SJSA1 (cell line): ENCODE results near the gene FMN1. TPM values are rescaled to one million over a fixed set of nuclear protein-coding genes. Genes with fewer than 3 reads are reported as not detected.

ENCODE experiments used
- DNase-seq, 2 experiments: peaks; one replicate each; pipeline ENCODE4 v3.0.0-alpha.2; 2015 to 2020; ENCODE audit warnings: low spot score in 2 of 2, low read depth in 1 of 2
- H3K27ac ChIP-seq: fragments of 250-450 bp; sonication (Bioruptor Pico); 2 replicates; pipeline ENCODE4 v1.5.1; 2020; ENCODE audit warnings: mild to moderate bottlenecking, moderate library complexity
- H3K27me3 ChIP-seq: fragments of 250-450 bp; sonication (Bioruptor Pico); replicated peaks from 2 replicates; pipeline ENCODE4 v1.5.1; 2020; ENCODE audit warnings: mild to moderate bottlenecking, moderate library complexity
- H3K36me3 ChIP-seq: fragments of 250-450 bp; sonication (Bioruptor Pico); 2 replicates; pipeline ENCODE4 v1.5.1; 2020; ENCODE audit warnings: mild to moderate bottlenecking
- H3K4me1 ChIP-seq: fragments of 250-450 bp; sonication (Bioruptor Pico); replicated peaks from 2 replicates; pipeline ENCODE4 v1.6.1; 2021; ENCODE audit warnings: mild to moderate bottlenecking
- H3K4me3 ChIP-seq: fragments of 250-450 bp; sonication (Bioruptor Pico); 2 replicates; pipeline ENCODE4 v1.5.1; 2020; ENCODE audit warnings: mild to moderate bottlenecking
- H3K9me3 ChIP-seq: fragments of 250-450 bp; sonication (Bioruptor Pico); replicated peaks from 2 replicates; pipeline ENCODE4 v1.5.1; 2020; ENCODE audit warnings: mild to moderate bottlenecking
- total RNA-seq: library from RNA; depleted of rRNA; stranded (reverse); fragments of >200 nt; shearing (Covaris generic); gene quantifications from 2 replicates; pipeline ENCODE4 v1.2.3, GENCODE V29; 2014

The FMN1 gene
- total RNA-seq, 1 experiment from 2014 or later = 2.4 TPM

DNA sequence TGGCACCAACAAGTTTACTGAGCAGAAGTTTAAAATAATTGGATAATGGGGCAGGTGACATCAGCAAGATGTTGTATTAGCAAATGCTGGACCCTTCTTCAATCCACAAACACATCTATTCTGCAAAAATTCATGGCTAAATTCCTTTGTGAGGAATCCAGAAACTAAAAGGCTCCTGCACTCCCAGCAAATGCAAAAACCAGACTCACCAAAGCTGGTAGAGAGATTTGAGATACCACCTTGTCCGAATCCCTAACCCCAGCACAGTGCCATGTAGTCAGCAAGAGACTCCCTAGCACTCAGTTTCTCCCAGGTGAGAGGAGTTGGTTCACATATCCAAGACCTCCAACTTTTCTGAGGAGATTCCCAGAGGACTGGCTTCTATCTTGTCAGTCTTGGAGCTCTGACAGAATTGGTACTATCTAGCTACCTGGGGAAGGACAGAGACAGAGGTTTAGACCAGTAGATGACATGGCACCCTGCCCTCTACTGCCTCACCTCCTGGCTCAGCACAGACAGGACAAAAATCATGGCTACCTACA, 454.9 kb downstream of the FMN1 start:
- no peak for DNase-seq
- Histone ChIP-seq H3K4me1 (no peaks in the 10 kb centered on the region), H3K27me3 (no peaks in the 10 kb centered on the region), H3K27ac (no peak overlapping the region), H3K36me3 (no peaks in the 10 kb centered on the region), H3K9me3 (no peaks in the 10 kb centered on the region), H3K4me3 (no peak overlapping the region)

DNA sequence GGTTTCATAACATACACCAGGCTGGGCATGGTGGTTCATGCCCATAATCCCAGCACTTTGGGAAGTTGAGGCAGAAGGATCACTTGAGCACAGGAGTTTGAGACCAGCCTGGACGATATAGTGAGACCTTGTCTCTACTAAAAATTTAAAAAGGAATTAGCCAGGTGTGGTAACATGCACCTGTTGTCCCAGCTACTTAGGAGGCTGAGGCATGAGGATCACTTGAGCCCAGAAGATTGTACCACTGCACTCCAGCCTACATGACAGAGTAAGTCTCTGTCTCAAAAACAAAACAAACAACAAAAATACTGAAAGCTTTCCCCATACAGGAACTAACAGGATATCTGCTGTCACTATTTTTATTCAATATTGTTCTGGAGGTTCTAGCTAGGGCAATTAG, 455.8 kb downstream of the FMN1 start:
- DNase-seq = no peak

DNA sequence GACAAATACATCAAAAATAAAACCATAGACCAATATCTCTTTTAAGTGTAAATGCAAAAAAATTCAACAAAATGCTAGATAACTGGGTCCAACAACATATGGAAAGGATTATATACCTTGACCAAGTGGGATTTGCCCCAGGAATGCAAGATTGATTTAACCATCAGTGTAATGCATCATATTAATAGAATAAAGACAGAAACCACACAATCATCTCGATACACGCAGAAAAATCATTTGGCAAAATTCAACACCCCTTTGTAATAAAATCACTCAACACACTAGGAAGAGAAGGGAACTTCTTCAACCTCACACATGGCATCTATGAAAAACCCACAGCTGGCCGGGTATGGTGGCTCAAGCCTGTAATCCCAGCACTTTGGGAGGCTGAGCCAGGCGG, 457.2 kb downstream of the FMN1 start:
- Histone ChIP-seq H3K9me3 (no peaks in the 10 kb centered on the region), H3K36me3 (no peaks in the 10 kb centered on the region; the same call in 1 of the 2 replicates), H3K4me1 (peaks cover 15% of the 10 kb centered on the region), H3K27me3 (no peaks in the 10 kb centered on the region), H3K27ac (no peak overlapping the region), H3K4me3 (no peak overlapping the region)
- DNase-seq = no peak

More for the DNA sequence above, 455.8 kb downstream of the FMN1 start:
- no peaks in the 10 kb centered on the region for H3K36me3 ChIP-seq
- no peaks in the 10 kb centered on the region for H3K27me3 ChIP-seq
- H3K27ac ChIP-seq = no peak overlapping the region
- H3K4me1 ChIP-seq = peaks cover 2% of the 10 kb centered on the region; the same call in 1 of the 2 replicates
- no peak overlapping the region for H3K4me3 ChIP-seq
- H3K9me3 ChIP-seq = no peaks in the 10 kb centered on the region

DNA sequence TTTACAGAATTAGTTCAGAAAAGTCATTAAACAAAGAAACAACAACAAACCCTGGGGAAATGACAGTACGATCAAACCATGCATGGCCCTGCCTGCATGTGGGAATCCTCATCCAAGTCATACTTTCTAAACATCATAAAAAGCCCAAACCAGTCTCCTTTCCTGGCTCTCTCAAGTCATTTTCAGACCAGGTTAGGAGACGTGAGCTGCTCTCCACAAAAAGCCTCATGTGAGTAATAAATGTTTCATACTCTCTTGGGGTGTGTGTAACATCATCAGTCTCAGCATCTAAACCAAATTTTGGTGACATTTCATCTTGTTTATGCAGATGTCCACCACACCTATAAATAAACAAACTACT, 457.8 kb downstream of the FMN1 start:
- H3K9me3 ChIP-seq = no peaks in the 10 kb centered on the region
- H3K36me3 ChIP-seq = no peaks in the 10 kb centered on the region; the same call in 1 of the 2 replicates
- DNase-seq = no peak
- H3K27ac ChIP-seq = no peak overlapping the region
- H3K4me3 ChIP-seq = no peak overlapping the region
- peaks cover 19% of the 10 kb centered on the region for H3K4me1 ChIP-seq
- no peaks in the 10 kb centered on the region for H3K27me3 ChIP-seq

DNA sequence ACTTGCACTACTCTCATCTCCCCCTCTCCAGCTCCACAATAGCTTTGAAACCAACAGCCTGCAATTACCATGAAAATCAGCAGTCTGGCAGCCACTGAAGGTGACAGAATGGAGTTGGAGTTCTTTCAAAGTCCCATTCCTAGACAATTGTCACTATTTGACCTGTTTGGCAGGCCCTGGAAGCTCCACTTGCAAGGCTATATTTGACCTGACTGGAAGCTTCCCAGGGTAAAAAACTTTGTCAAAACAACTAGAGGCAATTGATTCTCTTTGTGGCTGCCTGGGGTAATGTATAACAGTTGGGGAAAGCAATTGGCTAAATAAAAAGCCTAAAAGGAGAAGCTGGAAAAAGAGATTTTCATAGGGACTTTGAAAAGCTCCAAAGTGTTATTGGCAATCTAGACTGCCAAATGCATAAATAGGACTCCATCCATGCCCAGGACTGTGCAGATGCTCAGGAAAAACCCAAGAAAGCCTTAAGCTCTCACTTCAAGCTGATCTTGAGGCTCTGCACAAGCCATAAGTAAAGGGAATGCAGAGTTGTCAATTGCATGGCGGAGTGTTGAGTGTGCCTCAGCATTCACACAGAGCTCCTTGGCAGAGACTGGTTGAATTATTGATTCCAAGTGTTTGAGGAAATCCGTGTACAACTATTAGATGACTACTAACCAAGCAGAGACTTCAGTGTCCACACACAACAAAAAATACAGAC, 458.4 kb downstream of the FMN1 start:
- DNase-seq = no peak
- no peak overlapping the region for H3K4me3 ChIP-seq
- no peaks in the 10 kb centered on the region; the same call in 1 of the 2 replicates for H3K36me3 ChIP-seq
- H3K9me3 ChIP-seq = no peaks in the 10 kb centered on the region
- H3K4me1 ChIP-seq = peaks cover 19% of the 10 kb centered on the region
- H3K27me3 ChIP-seq = no peaks in the 10 kb centered on the region
- no peak overlapping the region for H3K27ac ChIP-seq

DNA sequence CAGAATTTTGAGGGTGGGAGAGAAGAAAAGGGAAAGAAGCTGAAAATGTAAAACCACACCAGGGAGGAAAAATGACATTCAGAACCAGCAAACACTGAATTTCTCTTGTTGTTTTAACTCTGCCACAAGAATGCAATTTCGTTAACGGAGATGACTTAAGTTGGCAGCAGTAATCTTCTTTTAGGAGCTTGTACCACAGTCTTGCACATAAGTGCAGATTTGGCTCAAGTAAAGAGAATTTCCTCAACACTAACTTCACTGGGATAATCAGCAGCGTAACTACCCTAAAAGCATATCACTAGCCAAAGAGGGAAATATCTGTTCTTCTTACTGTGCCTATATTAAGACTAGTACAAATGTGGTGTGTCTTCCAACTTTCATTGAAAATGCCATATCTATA, 461.2 kb downstream of the FMN1 start:
- Histone ChIP-seq H3K9me3 (no peaks in the 10 kb centered on the region), H3K4me3 (no peak overlapping the region), H3K36me3 (peaks cover 3% of the 10 kb centered on the region; the same call in 1 of the 2 replicates), H3K4me1 (peaks cover 19% of the 10 kb centered on the region), H3K27ac (peak overlapping the region; percentile 57), H3K27me3 (no peaks in the 10 kb centered on the region)
- no peak for DNase-seq

DNA sequence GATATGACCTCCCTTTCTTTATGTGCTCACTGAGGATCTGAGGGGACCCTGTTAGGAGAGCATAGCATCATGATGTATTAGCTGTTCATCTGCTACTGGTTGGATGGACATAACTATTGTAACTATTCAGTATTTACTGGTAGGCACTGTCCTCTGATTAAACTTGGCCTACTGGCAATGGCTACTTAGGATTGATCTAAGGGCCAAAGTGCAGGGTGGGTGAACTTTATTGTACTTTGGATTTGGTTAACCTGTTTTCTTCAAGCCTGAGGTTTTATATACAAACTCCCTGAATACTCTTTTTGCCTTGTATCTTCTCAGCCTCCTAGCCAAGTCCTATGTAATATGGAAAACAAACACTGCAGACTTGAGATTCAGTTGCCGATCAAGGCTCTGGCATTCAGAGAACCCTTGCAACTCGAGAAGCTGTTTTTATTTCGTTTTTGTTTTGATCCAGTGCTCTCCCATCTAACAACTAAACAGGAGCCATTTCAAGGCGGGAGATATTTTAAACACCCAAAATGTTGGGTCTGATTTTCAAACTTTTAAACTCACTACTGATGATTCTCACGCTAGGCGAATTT, 461.8 kb downstream of the FMN1 start:
- DNase-seq = no peak
- peaks cover 3% of the 10 kb centered on the region; the same call in 1 of the 2 replicates for H3K36me3 ChIP-seq
- no peaks in the 10 kb centered on the region for H3K9me3 ChIP-seq
- no peak overlapping the region for H3K4me3 ChIP-seq
- H3K27me3 ChIP-seq = no peaks in the 10 kb centered on the region
- peak overlapping the region; percentile 57 for H3K27ac ChIP-seq
- peaks cover 19% of the 10 kb centered on the region for H3K4me1 ChIP-seq

DNA sequence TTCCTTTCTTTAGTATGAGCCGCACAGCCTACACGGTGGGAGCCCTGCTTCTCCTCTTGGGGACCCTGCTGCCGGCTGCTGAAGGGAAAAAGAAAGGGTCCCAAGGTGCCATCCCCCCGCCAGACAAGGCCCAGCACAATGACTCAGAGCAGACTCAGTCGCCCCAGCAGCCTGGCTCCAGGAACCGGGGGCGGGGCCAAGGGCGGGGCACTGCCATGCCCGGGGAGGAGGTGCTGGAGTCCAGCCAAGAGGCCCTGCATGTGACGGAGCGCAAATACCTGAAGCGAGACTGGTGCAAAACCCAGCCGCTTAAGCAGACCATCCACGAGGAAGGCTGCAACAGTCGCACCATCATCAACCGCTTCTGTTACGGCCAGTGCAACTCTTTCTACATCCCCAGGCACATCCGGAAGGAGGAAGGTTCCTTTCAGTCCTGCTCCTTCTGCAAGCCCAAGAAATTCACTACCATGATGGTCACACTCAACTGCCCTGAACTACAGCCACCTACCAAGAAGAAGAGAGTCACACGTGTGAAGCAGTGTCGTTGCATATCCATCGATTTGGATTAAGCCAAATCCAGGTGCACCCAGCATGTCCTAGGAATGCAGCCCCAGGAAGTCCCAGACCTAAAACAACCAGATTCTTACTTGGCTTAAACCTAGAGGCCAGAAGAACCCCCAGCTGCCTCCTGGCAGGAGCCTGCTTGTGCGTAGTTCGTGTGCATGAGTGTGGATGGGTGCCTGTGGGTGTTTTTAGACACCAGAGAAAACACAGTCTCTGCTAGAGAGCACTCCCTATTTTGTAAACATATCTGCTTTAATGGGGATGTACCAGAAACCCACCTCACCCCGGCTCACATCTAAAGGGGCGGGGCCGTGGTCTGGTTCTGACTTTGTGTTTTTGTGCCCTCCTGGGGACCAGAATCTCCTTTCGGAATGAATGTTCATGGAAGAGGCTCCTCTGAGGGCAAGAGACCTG, 463.5 kb downstream of the FMN1 start:
- Histone ChIP-seq H3K27ac (no peak overlapping the region), H3K4me1 (peaks cover 19% of the 10 kb centered on the region), H3K9me3 (no peaks in the 10 kb centered on the region), H3K4me3 (no peak overlapping the region), H3K36me3 (peaks cover 3% of the 10 kb centered on the region; the same call in 1 of the 2 replicates), H3K27me3 (no peaks in the 10 kb centered on the region)
- no peak for DNase-seq

DNA sequence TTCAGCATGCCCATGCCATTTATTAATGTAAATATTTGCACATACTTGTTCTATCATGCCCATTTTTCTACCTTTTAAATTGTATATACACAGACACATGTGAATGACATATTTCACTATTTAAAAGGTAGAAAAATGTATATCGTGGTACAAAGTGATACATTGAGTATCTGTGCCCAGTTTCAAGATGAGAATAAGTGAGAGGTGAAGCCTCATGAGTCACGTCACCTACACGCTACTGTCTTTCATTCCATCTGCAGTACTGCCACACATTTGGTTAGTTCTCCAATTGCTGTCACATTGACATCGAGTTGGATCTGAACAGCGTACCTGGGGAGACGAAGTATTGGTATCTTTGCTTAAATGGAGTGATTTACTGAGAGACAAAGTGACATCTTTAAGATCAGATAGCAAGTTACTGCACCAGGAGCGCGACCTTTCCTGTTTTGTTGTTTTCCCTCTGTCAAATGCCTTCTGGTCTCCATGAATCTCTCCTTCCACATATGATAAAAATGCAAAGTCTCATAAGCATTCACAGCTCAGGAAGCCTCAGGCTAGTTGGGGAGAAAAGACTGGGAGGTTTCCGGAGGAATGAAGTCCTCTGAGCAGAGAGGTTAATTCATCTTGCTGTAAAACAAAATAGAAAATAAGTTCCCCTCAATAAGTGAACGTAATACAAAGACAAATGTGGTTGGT, 464.7 kb downstream of the FMN1 start:
- peaks cover 3% of the 10 kb centered on the region; the same call in 1 of the 2 replicates for H3K36me3 ChIP-seq
- H3K27me3 ChIP-seq = no peaks in the 10 kb centered on the region
- H3K4me1 ChIP-seq = peaks cover 19% of the 10 kb centered on the region
- H3K27ac ChIP-seq = no peak overlapping the region
- no peak for DNase-seq
- no peak overlapping the region for H3K4me3 ChIP-seq
- H3K9me3 ChIP-seq = no peaks in the 10 kb centered on the region

DNA sequence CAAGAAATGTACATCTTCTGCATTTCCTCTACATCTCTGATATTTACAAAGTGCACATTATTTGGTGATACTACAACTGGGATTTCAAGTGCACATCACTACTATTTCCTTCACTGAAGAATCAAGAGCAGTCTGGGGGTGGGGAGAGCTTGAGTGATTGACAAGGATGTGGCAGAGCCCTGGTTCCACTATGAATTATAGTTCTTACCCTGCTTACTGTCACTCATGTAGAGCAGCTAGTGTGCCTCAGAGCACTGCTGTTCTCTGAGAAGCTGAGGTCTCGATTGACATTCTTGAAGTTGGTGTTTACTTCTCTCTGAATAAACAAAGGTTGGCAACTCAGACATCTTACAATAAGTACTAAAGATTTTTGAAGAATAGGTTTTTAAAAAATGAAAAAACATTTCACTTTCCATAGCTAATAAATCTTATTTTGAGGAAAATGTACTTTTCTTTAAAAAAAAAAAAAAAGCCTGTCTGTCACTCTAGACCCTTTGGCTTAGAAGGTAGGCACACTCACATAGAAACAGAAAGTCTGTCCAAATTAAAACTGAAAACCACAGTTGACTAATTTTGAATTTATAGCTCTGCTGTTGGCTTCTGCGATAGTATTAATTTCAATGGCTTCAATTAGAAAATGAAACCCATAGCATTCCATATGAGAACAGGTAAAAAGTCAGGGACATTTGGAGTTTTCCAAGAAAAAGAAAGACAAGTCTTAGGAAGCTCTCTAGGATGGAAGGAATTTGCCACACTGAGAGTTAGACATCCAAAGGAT, 471.2 kb downstream of the FMN1 start:
- H3K4me1 ChIP-seq = peaks cover 12% of the 10 kb centered on the region
- no peak overlapping the region for H3K4me3 ChIP-seq
- DNase-seq = no peak
- no peak overlapping the region for H3K27ac ChIP-seq
- H3K36me3 ChIP-seq = no peaks in the 10 kb centered on the region; the same call in 1 of the 2 replicates
- H3K27me3 ChIP-seq = peaks cover 5% of the 10 kb centered on the region; the same call in 1 of the 2 replicates
- no peaks in the 10 kb centered on the region for H3K9me3 ChIP-seq

DNA sequence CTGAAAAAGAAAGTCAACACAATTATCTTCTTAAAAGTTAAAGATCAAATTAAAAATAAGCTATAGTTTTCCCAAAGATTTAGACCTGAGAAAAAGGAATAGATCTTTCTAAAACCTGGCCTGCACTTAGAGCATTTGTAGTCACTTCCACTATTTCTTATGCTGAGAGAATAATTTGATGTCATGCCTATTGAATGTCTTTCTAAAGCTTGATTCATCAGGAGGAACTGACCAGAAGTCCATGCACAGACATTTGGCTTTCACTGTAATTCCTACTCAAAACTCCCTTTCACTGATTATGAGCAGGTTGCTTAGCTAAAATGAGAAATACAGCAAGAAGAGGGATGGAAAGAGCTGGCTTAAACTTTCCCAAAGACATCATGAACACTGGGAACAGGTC, 472.4 kb downstream of the FMN1 start:
- H3K27me3 ChIP-seq = peaks cover 15% of the 10 kb centered on the region
- peaks cover 3% of the 10 kb centered on the region; the same call in 1 of the 2 replicates for H3K9me3 ChIP-seq
- H3K36me3 ChIP-seq = no peaks in the 10 kb centered on the region; the same call in 1 of the 2 replicates
- no peak for DNase-seq
- H3K4me1 ChIP-seq = peaks cover 23% of the 10 kb centered on the region
- H3K4me3 ChIP-seq = no peak overlapping the region
- H3K27ac ChIP-seq = no peak overlapping the region

DNA sequence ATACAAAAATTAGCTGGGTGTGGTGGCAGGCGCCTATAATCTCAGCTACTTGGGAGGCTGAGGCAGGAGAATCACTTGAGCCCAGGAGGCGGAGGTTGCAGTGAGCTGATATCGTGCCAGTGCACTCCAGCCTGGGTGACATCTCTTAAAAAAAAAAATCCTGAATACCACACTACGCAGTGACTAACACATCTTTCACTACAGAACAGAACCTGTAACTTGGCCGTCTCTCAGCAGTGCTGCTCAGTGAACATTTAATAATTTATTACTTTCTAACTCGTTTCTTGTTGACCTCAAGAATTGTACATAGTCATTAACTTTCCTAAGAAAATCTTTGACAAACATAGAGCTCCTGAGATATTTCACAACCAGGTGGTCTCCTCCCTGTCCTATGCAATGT, 472.9 kb downstream of the FMN1 start:
- H3K27me3 ChIP-seq = peaks cover 21% of the 10 kb centered on the region
- no peak overlapping the region for H3K4me3 ChIP-seq
- H3K4me1 ChIP-seq = peaks cover 23% of the 10 kb centered on the region
- peaks cover 3% of the 10 kb centered on the region; the same call in 1 of the 2 replicates for H3K9me3 ChIP-seq
- no peaks in the 10 kb centered on the region; the same call in 1 of the 2 replicates for H3K36me3 ChIP-seq
- DNase-seq = no peak
- H3K27ac ChIP-seq = no peak overlapping the region
